Coronary artery (tissue), 2 donors: ENCODE measurements around the gene EXOSC2.

Source experiments
- DNase-seq: peaks from one replicate; pipeline ENCODE4 v3.0.0-alpha.2; 2017; ENCODE audit warnings: low spot score
- H3K27ac ChIP-seq, 2 donors: fragments of 200-600 bp; sonication (generic); one replicate each; pipeline ENCODE4 v1.5.1; 2016 to 2019
- H3K4me3 ChIP-seq: fragments of 200-600 bp; sonication (generic); 2 replicates; pipeline ENCODE4 v1.5.1; 2016; ENCODE audit warnings: mild to moderate bottlenecking, moderate library complexity
- TF ChIP-seq, protein P1 (sequence below): fragments of 200-600 bp; sonication (generic); IDR thresholded peaks from one replicate; pipeline ENCODE4 v1.5.1; 2019; ENCODE audit warnings: antibody characterized with exemption

EXOSC2 gene, protein sequence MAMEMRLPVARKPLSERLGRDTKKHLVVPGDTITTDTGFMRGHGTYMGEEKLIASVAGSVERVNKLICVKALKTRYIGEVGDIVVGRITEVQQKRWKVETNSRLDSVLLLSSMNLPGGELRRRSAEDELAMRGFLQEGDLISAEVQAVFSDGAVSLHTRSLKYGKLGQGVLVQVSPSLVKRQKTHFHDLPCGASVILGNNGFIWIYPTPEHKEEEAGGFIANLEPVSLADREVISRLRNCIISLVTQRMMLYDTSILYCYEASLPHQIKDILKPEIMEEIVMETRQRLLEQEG

DNA sequence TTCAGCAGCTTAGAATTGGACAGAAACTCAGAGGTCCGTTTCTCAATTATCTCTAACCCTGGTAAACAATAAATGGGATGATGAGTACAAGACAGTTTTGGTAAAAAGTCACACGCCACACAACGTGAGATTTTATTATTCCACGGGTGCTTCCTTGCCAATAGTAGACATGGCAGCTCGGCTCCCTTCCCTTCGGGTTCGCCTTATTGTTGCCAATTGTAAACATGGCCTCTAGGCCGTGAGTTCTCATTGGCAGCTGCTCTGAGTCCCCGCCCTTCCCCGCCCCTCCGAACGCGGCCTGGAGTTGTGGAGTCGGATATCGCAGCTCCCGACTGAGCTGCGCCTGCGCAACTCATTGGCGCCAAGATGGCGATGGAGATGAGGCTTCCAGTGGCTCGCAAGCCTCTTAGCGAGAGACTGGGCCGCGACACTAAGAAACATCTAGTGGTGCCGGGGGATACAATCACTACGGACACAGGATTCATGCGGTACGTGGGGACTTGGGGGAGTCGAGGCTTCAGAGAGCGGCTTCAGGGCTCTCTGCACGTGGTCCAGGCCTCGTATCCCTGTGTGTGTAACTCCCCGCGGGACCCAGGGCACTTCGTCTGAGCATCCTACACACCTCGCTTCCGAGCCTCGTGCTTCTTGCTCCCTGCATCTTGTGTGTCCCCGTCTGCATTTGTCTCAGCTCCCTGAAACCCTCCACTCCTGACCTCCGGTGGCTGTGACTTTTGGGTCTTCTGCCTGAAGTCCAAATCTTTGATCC is at the start of gene EXOSC2:
EXOSC2 (plus strand) TSS at position 355 of the 766 bp plus-strand sequence; CDS start at position 367, 12 bp downstream.
- peak; percentile 98 for DNase-seq
- Histone ChIP-seq H3K4me3 (peak within 1 kb of the TSS; percentile 81), H3K27ac (peak within 1 kb of the TSS; percentile 57 to 60)
- TF ChIP-seq, protein P1, sequence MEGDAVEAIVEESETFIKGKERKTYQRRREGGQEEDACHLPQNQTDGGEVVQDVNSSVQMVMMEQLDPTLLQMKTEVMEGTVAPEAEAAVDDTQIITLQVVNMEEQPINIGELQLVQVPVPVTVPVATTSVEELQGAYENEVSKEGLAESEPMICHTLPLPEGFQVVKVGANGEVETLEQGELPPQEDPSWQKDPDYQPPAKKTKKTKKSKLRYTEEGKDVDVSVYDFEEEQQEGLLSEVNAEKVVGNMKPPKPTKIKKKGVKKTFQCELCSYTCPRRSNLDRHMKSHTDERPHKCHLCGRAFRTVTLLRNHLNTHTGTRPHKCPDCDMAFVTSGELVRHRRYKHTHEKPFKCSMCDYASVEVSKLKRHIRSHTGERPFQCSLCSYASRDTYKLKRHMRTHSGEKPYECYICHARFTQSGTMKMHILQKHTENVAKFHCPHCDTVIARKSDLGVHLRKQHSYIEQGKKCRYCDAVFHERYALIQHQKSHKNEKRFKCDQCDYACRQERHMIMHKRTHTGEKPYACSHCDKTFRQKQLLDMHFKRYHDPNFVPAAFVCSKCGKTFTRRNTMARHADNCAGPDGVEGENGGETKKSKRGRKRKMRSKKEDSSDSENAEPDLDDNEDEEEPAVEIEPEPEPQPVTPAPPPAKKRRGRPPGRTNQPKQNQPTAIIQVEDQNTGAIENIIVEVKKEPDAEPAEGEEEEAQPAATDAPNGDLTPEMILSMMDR: no peak

DNA sequence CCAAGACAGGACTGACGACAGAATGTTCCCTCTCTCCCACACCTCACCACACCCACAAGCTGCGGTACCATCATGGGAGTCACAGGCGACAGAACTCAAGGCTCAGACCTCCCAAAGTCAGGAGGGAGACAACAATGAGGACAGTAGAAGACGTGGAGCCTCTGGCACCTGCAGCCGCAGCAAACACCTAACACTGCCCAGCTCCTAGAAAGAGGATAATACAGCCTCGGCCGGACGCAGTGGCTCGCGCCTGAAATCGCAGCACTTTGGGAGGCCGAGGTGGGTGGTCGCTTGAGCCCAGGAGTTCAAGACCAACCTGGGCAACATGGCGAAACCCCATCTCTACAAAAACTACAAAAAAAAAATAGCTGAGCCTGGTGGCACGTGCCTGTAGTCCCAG is 42.4 kb upstream of the EXOSC2 start:
- H3K4me3 ChIP-seq: no peak overlapping the region
- TF ChIP-seq, protein P1: no peak
- DNase-seq: no peak
- no peak overlapping the region for H3K27ac ChIP-seq

DNA sequence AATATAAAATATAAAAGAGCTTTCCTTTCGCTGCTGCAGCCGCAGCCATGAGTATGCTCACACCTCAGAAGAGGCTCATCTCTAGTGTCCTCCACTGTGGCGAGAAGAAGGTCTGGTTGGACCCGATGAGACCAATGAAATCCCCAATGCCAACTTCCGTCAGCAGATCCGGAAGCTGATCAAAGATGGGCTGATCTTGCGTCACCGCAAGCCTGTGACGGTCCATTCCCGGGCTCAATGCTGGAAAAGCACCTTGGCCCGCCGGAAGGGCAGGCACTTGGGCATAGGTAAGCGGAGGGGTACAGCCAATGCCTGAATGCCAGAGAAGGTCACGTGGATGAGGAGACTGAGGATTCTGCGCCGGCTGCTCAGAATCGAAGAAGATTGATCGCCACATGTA is 41.8 kb upstream of the EXOSC2 start:
- no peak for DNase-seq
- Histone ChIP-seq H3K27ac (no peak overlapping the region), H3K4me3 (no peak overlapping the region)
- TF ChIP-seq, protein P1: no peak

DNA sequence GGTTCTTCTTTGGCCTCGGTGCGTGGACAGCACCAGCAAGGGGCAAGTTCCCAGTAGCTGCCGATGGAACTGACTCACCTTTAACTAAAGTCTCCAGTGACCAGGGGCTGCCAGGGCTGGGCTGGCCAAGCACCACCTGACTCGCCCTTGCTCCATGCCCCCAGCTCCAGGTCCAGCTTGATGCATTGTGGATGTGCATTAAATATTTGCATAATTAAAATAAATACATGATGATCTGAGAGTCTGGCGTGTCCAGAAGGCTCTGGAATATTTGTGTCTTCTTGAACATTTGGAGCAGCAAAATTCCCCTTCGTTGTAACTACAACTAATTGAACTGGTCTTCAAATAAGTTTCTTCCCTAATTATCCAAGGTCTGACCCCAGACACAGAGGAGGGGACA is 38.7 kb upstream of the EXOSC2 start:
- DNase-seq: no peak

DNA sequence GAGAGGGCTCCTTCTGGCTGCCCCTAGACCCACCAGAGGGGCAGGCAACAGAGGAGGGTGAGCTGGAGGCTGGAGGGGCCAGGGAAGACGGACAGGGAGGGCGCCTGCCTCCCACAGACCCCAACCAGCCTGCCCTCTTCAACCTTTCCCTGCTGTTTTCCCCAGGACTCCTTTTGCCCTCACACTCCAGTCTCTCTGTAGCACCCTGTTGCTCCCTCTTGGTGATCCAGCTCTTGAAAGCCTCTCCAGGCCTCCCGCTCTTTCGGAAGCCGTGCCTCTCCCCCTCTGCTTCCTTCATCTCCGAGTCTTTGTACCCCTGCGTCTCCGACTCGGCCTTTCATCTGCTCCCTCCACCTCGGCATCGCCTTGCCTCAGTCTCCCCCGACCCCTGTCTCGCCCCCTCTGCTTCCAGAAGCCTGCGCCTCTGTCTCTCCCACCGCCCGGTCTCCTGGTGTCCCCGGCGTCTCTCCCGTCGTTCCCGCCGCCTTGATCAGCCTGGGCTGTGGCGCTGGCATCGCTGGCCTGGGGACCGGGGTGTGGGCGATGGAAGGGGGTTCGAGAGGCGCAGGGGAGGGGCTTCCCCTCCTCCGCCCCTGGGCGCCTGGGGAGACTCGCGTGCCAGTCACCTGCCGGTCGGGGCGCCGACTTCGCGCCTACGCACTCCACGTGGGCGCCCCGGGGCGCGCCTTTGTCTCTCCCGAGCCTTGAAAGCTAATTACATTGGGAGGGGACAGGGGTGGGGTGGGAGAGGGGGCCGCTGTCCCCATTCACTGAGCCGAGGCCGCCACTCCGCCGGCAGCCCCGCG is 34.5 kb upstream of the EXOSC2 start:
- Histone ChIP-seq H3K27ac (no peak overlapping the region), H3K4me3 (peak overlapping the region; percentile 72)
- TF ChIP-seq, protein P1: no peak
- DNase-seq: no peak

More for the DNA sequence above, 38.7 kb upstream of the EXOSC2 start:
- H3K27ac ChIP-seq: no peak overlapping the region
- TF ChIP-seq, protein P1: no peak
- H3K4me3 ChIP-seq: no peak overlapping the region

DNA sequence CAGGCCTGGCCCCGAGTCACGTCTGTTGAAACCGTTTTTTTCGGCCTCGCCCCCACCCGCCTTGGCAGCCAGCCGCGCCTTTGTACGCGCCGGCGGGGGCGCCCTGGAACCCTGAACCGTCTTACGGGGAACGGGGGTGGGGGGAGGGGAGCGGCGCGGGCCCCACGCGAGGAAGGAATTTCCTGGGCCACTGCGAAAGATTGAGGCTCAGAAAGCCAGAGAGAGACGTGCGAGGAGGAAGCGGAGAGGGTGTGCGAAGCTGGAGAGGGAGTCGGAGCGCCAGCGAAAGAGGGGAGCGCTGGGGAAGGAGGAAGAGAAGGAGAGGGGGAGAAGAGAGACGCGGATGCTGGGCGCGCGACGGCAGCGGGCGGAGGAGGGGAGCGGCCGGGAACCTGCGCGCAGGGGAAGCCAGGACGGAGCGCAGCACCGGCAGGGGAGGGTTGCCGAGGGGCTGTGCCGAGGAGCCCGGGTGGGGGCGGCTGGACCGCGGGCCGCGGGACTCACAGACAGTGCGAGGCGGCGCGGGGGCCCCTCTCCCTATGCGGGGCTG is 33.8 kb upstream of the EXOSC2 start:
- TF ChIP-seq, protein P1: no peak
- peak overlapping the region; percentile 72 for H3K4me3 ChIP-seq
- DNase-seq: no peak
- no peak overlapping the region for H3K27ac ChIP-seq
